Panc1 (cell line): ENCODE results near the gene TFB1M. TPM values are rescaled to one million over a fixed set of nuclear protein-coding genes. Genes with fewer than 3 reads are reported as not detected.

Experiments
- ATAC-seq: fragments of 200-7000 bp; cut with Tn5 transposase; 2 replicates; pipeline ENCODE4 v1.9.1; 2020; ENCODE audit warnings: mild to moderate bottlenecking, moderate library complexity
- BruUV-seq: library from RNA; stranded (reverse); fragments of 400-500 nt; replicated peaks from 2 replicates; lab custom pipeline; 2021; lab: Mats Ljungman, UMichigan
- CTCF ChIA-PET: fragments of 300-600 bp; sonication (Branson Sonifier 250); formaldehyde crosslinking; loops from one replicate; lab custom pipeline; 2022; ENCODE audit warnings: antibody characterized with exemption; lab: Charles Lee
- POLR2A ChIA-PET: fragments of 300-600 bp; sonication (Branson Sonifier 250); formaldehyde crosslinking; loops from one replicate; lab custom pipeline; 2022; ENCODE audit warnings: antibody characterized with exemption; lab: Charles Lee
- DNase-seq: peaks from one replicate; pipeline ENCODE4 v3.0.0-alpha.2; 2010; ENCODE audit warnings: low read depth, low spot score
- H3K27ac ChIP-seq: 2 replicates; pipeline ENCODE4 v1.5.1; 2011; ENCODE audit warnings: mild to moderate bottlenecking, low read length, inconsistent platforms
- H3K27me3 ChIP-seq: fragments of 200-500 bp; sonication (Bioruptor generic); 2 replicates; pipeline ENCODE4 v1.6.0; 2014; ENCODE audit warnings: low read length, inconsistent platforms; ENCODE audit not compliant: control insufficient read depth, insufficient read depth
- H3K36me3 ChIP-seq: fragments of 200-500 bp; sonication (Bioruptor generic); 2 replicates; pipeline ENCODE4 v1.5.1; 2014; ENCODE audit warnings: inconsistent platforms, mild to moderate bottlenecking, low read length, moderate library complexity; ENCODE audit not compliant: control insufficient read depth, insufficient read depth
- H3K4me1 ChIP-seq: 2 replicates; pipeline ENCODE4 v1.5.1; 2011; ENCODE audit warnings: inconsistent platforms, mild to moderate bottlenecking, low read length, moderate library complexity; ENCODE audit not compliant: control insufficient read depth, insufficient read depth
- H3K4me3 ChIP-seq, 2 experiments: 2 replicates each; pipeline ENCODE4 v1.5.1; 2011 to 2012; ENCODE audit warnings: low read depth in 2 of 2, low read length in 2 of 2, mild to moderate bottlenecking in 2 of 2, inconsistent platforms in 1 of 2, moderate library complexity in 1 of 2
- H3K9me3 ChIP-seq: fragments of 200-500 bp; sonication (Bioruptor generic); 2 replicates; pipeline ENCODE4 v1.5.1; 2014; ENCODE audit warnings: low read depth, mild to moderate bottlenecking, inconsistent platforms, low read length, moderate library complexity; ENCODE audit not compliant: control insufficient read depth, insufficient read depth
- POLR2AphosphoS5 ChIP-seq: IDR thresholded peaks from 2 replicates; pipeline ENCODE4 v1.6.1; 2012; ENCODE audit warnings: mild to moderate bottlenecking, low read depth, low read length, moderate library complexity
- REST ChIP-seq, 2 experiments: IDR thresholded peaks; 2 replicates each; pipeline ENCODE4 v1.6.1; 2011 to 2012; ENCODE audit warnings: low read depth in 2 of 2, control low read depth in 1 of 2, low read length in 1 of 2, mild to moderate bottlenecking in 1 of 2, moderate library complexity in 1 of 2; ENCODE audit not compliant: insufficient read depth in 1 of 2
- SIN3A ChIP-seq: IDR thresholded peaks from 2 replicates; pipeline ENCODE4 v1.6.1; 2012; ENCODE audit warnings: low read depth, mild to moderate bottlenecking, low read length, moderate library complexity, borderline replicate concordance; ENCODE audit not compliant: insufficient read depth
- TCF7L2 ChIP-seq: IDR thresholded peaks from 2 replicates; pipeline ENCODE4 v1.6.1; 2011; ENCODE audit warnings: mild to moderate bottlenecking, low read depth, low read length, inconsistent platforms
- in situ Hi-C: cut with HindIII; loops from 2 replicates; pipeline ENCODE4 v1.10.0; 2016; ENCODE audit warnings: low sequenced_read_pairs, low pct_unique_long_range_greater_than_20kb
- intact Hi-C: fragments of 100-400 bp; cut with micrococcal nuclease; formaldehyde crosslinking; loops from one replicate; pipeline ENCODE4 v1.10.0; 2022; ENCODE audit not compliant: unreplicated experiment
- total RNA-seq: library from RNA; stranded (reverse); gene quantifications from one replicate; pipeline ENCODE4 v1.2.1, GENCODE V29; 2021; ENCODE audit not compliant: unreplicated experiment
- TF ChIP-seq, protein P1 (sequence below): fragments of 450-650 bp; IDR thresholded peaks from 2 replicates; pipeline ENCODE4 v1.5.1; 2017; ENCODE audit warnings: mild to moderate bottlenecking

The TFB1M gene
- total RNA-seq, 1 experiment from 2014 or later, result 32.0 TPM

GRCh38 chr6:155349956-155350355, 35.7 kb upstream of the TFB1M start:
- ChIA-PET CTCF (no interaction called here), POLR2A (no interaction called here)
- Histone ChIP-seq H3K4me3 (no peak overlapping the region), H3K36me3 (no peaks in the 10 kb centered on the region), H3K27me3 (no peaks in the 10 kb centered on the region), H3K9me3 (no peaks in the 10 kb centered on the region; the same call in 1 of the 2 replicates), H3K27ac (no peak overlapping the region), H3K4me1 (no peaks in the 10 kb centered on the region)
- intact Hi-C loops (no loop called here), in situ Hi-C loops (no loop called here)
- TF ChIP-seq, protein P1, sequence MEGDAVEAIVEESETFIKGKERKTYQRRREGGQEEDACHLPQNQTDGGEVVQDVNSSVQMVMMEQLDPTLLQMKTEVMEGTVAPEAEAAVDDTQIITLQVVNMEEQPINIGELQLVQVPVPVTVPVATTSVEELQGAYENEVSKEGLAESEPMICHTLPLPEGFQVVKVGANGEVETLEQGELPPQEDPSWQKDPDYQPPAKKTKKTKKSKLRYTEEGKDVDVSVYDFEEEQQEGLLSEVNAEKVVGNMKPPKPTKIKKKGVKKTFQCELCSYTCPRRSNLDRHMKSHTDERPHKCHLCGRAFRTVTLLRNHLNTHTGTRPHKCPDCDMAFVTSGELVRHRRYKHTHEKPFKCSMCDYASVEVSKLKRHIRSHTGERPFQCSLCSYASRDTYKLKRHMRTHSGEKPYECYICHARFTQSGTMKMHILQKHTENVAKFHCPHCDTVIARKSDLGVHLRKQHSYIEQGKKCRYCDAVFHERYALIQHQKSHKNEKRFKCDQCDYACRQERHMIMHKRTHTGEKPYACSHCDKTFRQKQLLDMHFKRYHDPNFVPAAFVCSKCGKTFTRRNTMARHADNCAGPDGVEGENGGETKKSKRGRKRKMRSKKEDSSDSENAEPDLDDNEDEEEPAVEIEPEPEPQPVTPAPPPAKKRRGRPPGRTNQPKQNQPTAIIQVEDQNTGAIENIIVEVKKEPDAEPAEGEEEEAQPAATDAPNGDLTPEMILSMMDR, result no peak
- TF ChIP-seq TCF7L2, result no peak
- no peak for TF ChIP-seq SIN3A
- no peak for TF ChIP-seq REST (IDR thresholded peaks at IDR 0.05; ENCODE audit: insufficient read depth in 1 of 2, low read depth in 2 of 2, low read length in 1 of 2)
- TF ChIP-seq POLR2AphosphoS5, result no peak
- BruUV-seq, result no TSS peak
- ATAC-seq (no peak), DNase-seq (no peak)

DNA sequence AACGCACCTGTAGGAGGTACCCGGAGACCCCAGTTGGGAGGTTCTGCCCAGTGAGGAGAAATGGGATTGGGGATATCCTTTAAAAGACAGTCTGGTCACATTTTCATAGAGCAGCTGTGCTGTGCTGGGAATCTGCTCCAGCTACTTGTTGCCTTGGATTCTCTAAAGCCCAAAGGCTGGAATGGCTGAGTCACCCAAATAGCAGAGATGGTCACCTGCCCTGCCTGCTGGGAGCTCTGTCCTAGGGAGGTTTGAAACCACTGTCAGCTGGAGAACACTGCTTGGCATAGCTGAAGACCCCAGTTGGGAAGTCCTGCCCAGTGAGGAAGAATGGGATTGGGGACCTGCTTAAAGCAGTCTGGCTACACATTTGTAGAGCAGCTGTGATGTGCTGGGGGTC, 34.8 kb upstream of the TFB1M start:
- POLR2A ChIA-PET, result no interaction called here
- no TSS peak for BruUV-seq
- Histone ChIP-seq H3K9me3 (no peaks in the 10 kb centered on the region; the same call in 1 of the 2 replicates), H3K36me3 (no peaks in the 10 kb centered on the region), H3K4me1 (no peaks in the 10 kb centered on the region), H3K4me3 (no peak overlapping the region), H3K27ac (no peak overlapping the region), H3K27me3 (no peaks in the 10 kb centered on the region)
- in situ Hi-C loops (no loop called here), intact Hi-C loops (no loop called here)
- TF ChIP-seq POLR2AphosphoS5, result no peak
- no peak for TF ChIP-seq REST (IDR thresholded peaks at IDR 0.05; ENCODE audit: insufficient read depth in 1 of 2, low read depth in 2 of 2, low read length in 1 of 2)
- no peak for TF ChIP-seq TCF7L2
- no peak for TF ChIP-seq SIN3A
- TF ChIP-seq, protein P1, result no peak
- no peak for DNase-seq
- ATAC-seq, result no peak
- CTCF ChIA-PET, result no interaction called here
